ENCODE data around the gene KATNAL1.

KATNAL1 gene

GRCh38 chr13:30211745-30212144, 95.6 kb downstream of the KATNAL1 start:
- DNase-seq (ENCODE audit: low spot score), result no peak
- in situ Hi-C loops (cut with MboI; ENCODE audit: low pct_unique_long_range_greater_than_20kb, low sequenced_read_pairs, unreplicated experiment), result no loop called here
- TF ChIP-seq, protein P1, sequence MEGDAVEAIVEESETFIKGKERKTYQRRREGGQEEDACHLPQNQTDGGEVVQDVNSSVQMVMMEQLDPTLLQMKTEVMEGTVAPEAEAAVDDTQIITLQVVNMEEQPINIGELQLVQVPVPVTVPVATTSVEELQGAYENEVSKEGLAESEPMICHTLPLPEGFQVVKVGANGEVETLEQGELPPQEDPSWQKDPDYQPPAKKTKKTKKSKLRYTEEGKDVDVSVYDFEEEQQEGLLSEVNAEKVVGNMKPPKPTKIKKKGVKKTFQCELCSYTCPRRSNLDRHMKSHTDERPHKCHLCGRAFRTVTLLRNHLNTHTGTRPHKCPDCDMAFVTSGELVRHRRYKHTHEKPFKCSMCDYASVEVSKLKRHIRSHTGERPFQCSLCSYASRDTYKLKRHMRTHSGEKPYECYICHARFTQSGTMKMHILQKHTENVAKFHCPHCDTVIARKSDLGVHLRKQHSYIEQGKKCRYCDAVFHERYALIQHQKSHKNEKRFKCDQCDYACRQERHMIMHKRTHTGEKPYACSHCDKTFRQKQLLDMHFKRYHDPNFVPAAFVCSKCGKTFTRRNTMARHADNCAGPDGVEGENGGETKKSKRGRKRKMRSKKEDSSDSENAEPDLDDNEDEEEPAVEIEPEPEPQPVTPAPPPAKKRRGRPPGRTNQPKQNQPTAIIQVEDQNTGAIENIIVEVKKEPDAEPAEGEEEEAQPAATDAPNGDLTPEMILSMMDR (IDR thresholded peaks at IDR 0.05; ENCODE audit: extremely low read depth, insufficient read depth, missing control alignments), result no peak

DNA sequence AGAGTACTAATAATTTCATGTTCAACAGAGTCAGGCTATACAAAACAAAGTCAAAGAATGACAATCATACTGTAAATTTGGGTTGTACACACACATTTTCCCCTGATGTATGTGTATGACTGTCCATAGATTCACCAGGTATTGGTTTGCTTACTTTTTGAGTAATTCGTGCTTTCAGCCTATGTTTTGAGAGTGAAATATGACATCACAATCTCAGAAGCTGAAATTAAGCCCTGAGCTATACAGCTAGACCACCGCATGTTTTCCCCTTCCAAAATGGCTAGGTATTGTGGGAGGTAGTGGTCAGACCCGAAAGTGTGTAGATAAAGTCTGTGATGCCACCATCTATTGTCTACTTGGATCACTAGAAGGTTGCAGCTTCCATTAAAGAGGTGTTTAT, 102.8 kb downstream of the KATNAL1 start:
- peak; percentile 71 for DNase-seq (ENCODE audit: low spot score)
- TF ChIP-seq, protein P1 (IDR thresholded peaks at IDR 0.05; ENCODE audit: extremely low read depth, insufficient read depth, missing control alignments), result no peak
- in situ Hi-C loops (cut with MboI; ENCODE audit: low pct_unique_long_range_greater_than_20kb, low sequenced_read_pairs, unreplicated experiment), result no loop called here

DNA sequence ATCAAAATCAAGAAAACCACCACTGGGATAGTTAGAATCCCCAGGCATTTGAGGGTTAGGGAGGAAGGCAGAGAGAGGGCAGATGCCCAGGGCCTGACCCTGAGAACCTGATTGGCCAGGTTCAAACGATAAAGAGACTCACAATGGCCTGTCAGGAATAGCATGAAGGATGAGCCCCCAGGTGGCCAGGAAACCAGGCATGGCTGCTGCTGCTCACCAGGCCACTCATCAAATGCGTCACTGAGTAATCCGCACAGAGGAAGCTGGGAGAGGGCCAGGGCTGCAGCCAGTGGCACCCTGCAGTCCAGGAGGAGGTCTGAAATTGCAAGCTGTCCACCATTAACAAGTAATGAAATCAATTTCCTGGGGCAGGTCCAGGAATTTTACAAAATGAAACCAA, 111.3 kb downstream of the KATNAL1 start:
- no peak for DNase-seq (ENCODE audit: low spot score)
- TF ChIP-seq, protein P1 (IDR thresholded peaks at IDR 0.05; ENCODE audit: extremely low read depth, insufficient read depth, missing control alignments), result no peak
- in situ Hi-C loops (cut with MboI; ENCODE audit: low pct_unique_long_range_greater_than_20kb, low sequenced_read_pairs, unreplicated experiment), result no loop called here

- in situ Hi-C loops (cut with MboI; ENCODE audit: low pct_unique_long_range_greater_than_20kb, low sequenced_read_pairs, unreplicated experiment), result no loop called here
- TF ChIP-seq, protein P1 (IDR thresholded peaks at IDR 0.05; ENCODE audit: extremely low read depth, insufficient read depth, missing control alignments), result no peak
- DNase-seq (ENCODE audit: low spot score), result no peak
Observed at GRCh38 chr13:30194906-30195305, 112.4 kb downstream of the KATNAL1 start.

DNA sequence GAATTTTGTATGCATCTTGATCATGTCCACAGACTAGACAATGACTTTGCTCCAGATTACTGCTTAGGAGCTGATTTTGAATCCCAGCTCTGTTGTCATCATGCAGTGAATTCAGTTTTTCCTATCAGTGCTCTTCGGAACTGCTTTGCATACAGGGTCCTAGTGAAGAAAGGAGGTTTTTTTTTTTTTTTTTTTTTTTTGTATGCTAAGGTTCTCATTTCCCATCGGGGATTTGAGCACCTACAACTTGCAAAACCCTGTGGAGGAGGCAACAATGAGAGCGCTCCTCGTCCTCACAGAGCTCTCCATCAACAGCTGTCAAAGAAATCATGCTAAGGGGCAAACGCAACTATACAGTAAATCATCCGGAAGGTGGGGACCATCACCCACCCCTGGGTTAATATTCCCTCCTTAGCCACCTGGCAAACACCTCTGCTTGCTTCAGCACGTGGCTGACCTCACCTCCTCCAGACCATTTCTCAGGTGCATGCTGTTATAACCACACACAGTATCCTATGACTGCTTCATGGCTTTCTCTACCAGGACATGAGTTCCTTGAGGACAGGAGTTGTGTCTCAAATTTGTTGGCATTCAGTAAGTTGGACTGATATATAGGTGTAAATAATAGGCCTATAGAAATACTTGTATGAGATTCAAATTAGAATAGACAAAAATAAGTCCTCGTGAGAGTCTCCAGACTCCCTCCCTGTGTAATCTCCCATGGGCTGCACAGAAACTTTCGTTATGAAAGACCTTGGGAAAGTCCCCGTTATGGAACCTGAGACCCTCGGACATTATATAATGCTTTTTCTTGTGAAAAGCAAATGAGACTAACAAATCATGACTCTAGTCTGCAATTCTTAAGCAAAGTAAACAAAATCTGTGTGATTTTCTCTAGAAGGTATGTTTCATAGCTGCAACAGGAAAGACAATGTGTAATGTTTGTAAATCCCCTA, 113.8 kb downstream of the KATNAL1 start:
- peak; percentile 35 for DNase-seq (ENCODE audit: low spot score)
- in situ Hi-C loops (cut with MboI; ENCODE audit: low pct_unique_long_range_greater_than_20kb, low sequenced_read_pairs, unreplicated experiment), result no loop called here
- TF ChIP-seq, protein P1 (IDR thresholded peaks at IDR 0.05; ENCODE audit: extremely low read depth, insufficient read depth, missing control alignments), result no peak

DNA sequence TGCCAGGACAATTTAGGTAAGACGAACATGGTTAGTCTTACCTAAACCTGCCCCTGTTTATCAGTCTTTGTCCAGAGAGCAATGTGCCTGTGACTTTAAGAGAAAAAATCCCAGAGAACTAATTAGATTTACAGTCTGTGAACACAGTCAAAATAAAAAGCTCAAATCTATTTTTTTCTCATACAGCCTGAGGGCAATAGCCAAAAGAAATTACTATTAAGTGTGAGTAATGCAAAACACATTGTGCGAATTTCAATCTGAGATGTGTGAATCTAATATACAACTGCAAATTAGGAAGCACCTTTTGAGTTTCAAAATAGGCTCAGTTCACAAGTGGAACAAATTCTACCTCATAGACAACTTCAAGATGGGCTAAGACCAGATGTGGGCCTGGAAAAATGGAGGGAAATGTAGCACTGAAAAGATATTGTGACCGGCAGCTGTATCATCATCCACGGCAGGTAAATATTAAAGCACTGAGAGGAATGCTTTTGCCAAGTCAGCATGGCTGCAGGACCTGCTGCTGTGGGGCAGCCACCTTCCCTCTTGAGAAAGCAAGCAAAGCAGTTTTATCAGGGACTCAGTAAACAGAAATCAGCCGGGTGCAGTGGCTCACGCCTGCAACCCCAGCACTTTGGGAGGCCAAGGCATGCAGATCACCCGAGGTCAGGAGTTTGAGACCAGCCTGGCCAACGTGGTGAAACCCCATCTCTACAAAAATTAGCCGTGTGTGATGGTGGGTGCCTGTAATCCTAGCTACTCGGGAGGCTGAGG, 114.8 kb downstream of the KATNAL1 start:
- in situ Hi-C loops (cut with MboI; ENCODE audit: low pct_unique_long_range_greater_than_20kb, low sequenced_read_pairs, unreplicated experiment), result no loop called here
- TF ChIP-seq, protein P1 (IDR thresholded peaks at IDR 0.05; ENCODE audit: extremely low read depth, insufficient read depth, missing control alignments), result no peak
- DNase-seq (ENCODE audit: low spot score), result no peak
